Ishikawa (cell line): ENCODE data around the gene CTSZ.

Experiments used
- CEBPB ChIP-seq: IDR thresholded peaks from 2 replicates; pipeline ENCODE4 v1.6.1; 2012
- CREB1 ChIP-seq: IDR thresholded peaks from 2 replicates; pipeline ENCODE4 v1.6.1; 2012; ENCODE audit warnings: low read depth
- EGR1 ChIP-seq: IDR thresholded peaks from 2 replicates; pipeline ENCODE4 v1.6.1; 2012
- EP300 ChIP-seq: IDR thresholded peaks from 2 replicates; pipeline ENCODE4 v1.6.1; 2012; ENCODE audit warnings: borderline replicate concordance
- FOXM1 ChIP-seq: IDR thresholded peaks from 2 replicates; pipeline ENCODE4 v1.6.1; 2012; ENCODE audit warnings: low read depth, borderline replicate concordance
- MAX ChIP-seq: IDR thresholded peaks from 2 replicates; pipeline ENCODE4 v1.6.1; 2012
- NFIC ChIP-seq: IDR thresholded peaks from 2 replicates; pipeline ENCODE4 v1.6.1; 2012
- REST ChIP-seq: IDR thresholded peaks from 2 replicates; pipeline ENCODE4 v1.6.1; 2012; ENCODE audit warnings: low read depth, mild to moderate bottlenecking
- TAF1 ChIP-seq: IDR thresholded peaks from 2 replicates; pipeline ENCODE4 v1.6.1; 2012; ENCODE audit warnings: low read depth, mild to moderate bottlenecking
- TCF12 ChIP-seq: IDR thresholded peaks from 2 replicates; pipeline ENCODE4 v1.6.1; 2012; ENCODE audit warnings: low read depth
- TEAD4 ChIP-seq: IDR thresholded peaks from 2 replicates; pipeline ENCODE4 v1.6.1; 2012
- USF1 ChIP-seq: IDR thresholded peaks from 2 replicates; pipeline ENCODE4 v1.6.1; 2012
- YY1 ChIP-seq: IDR thresholded peaks from 2 replicates; pipeline ENCODE4 v1.6.1; 2012; ENCODE audit warnings: low read depth
- ZBTB7A ChIP-seq: IDR thresholded peaks from 2 replicates; pipeline ENCODE4 v1.6.1; 2012; ENCODE audit warnings: low read depth

CTSZ gene

GRCh38 chr20:58988565-58988882 is 18.5 kb downstream of the CTSZ start:
- no peak for TF ChIP-seq TEAD4
- TF ChIP-seq ZBTB7A: no peak
- no peak for TF ChIP-seq TAF1
- TF ChIP-seq CEBPB: no peak
- TF ChIP-seq YY1: no peak
- TF ChIP-seq USF1: no peak

- TF ChIP-seq EP300: no peak
- TF ChIP-seq CEBPB: no peak
- no peak for TF ChIP-seq TAF1
- no peak for TF ChIP-seq REST
- TF ChIP-seq CREB1: no peak
- TF ChIP-seq TCF12: no peak
- TF ChIP-seq YY1: no peak
- TF ChIP-seq FOXM1: no peak
- no peak for TF ChIP-seq TEAD4
- TF ChIP-seq ZBTB7A: no peak
- no peak for TF ChIP-seq NFIC
- no peak for TF ChIP-seq MAX
- TF ChIP-seq USF1: no peak
Observed at GRCh38 chr20:58987790-58988564, 19.1 kb downstream of the CTSZ start.

- TF ChIP-seq TCF12 (no peak), MAX (no peak), USF1 (no peak), ZBTB7A (no peak), TAF1 (no peak), FOXM1 (no peak)
Observed at GRCh38 chr20:58986968-58987517, 20.0 kb downstream of the CTSZ start.

GRCh38 chr20:58986286-58986967 is 20.6 kb downstream of the CTSZ start:
- TF ChIP-seq CREB1 (no peak), REST (no peak), FOXM1 (no peak), MAX (no peak), NFIC (no peak), USF1 (no peak), ZBTB7A (no peak), YY1 (no peak), EGR1 (no peak), TAF1 (no peak), EP300 (no peak)

- TF ChIP-seq TEAD4: no peak
- no peak for TF ChIP-seq TCF12
- TF ChIP-seq REST: no peak
- no peak for TF ChIP-seq USF1
- no peak for TF ChIP-seq EP300
- no peak for TF ChIP-seq YY1
Observed at GRCh38 chr20:58985656-58986055, 21.4 kb downstream of the CTSZ start.
